ENCODE measurements around the gene FSTL4.

FSTL4 gene

GRCh38 chr5:133606835-133607234 is 5.5 kb downstream of the FSTL4 start:
- no peak for TF ChIP-seq CTCF (IDR thresholded peaks at IDR 0.05; ENCODE audit: poor library complexity, severe bottlenecking)

GRCh38 chr5:133605323-133605722 is 7.0 kb downstream of the FSTL4 start:
- no peak overlapping the region for H3K4me3 ChIP-seq (ENCODE audit: severe bottlenecking)
- no peak for ATAC-seq (ENCODE audit: low read depth)
- no peaks in the 10 kb centered on the region for H3K9me3 ChIP-seq (ENCODE audit: severe bottlenecking)
- H3K4me1 ChIP-seq (ENCODE audit: insufficient read depth, poor library complexity, severe bottlenecking), result no peaks in the 10 kb centered on the region
- no peak for TF ChIP-seq CTCF (IDR thresholded peaks at IDR 0.05; ENCODE audit: poor library complexity, severe bottlenecking)
- no peaks in the 10 kb centered on the region for H3K36me3 ChIP-seq (ENCODE audit: low read depth)
- no peak overlapping the region for H3K27ac ChIP-seq (ENCODE audit: poor library complexity, severe bottlenecking)
- H3K27me3 ChIP-seq (ENCODE audit: insufficient read depth, poor library complexity, severe bottlenecking), result peaks cover 48% of the 10 kb centered on the region
- no peak for DNase-seq (ENCODE audit: low spot score)

More at GRCh38 chr5:133606835-133607234, 5.5 kb downstream of the FSTL4 start:
- DNase-seq (ENCODE audit: low spot score) (no peak), ATAC-seq (ENCODE audit: low read depth) (no peak)
- H3K9me3 ChIP-seq (ENCODE audit: severe bottlenecking), result no peaks in the 10 kb centered on the region
- H3K4me3 ChIP-seq (ENCODE audit: severe bottlenecking), result no peak overlapping the region
- H3K36me3 ChIP-seq (ENCODE audit: low read depth), result no peaks in the 10 kb centered on the region
- peaks cover 55% of the 10 kb centered on the region for H3K27me3 ChIP-seq (ENCODE audit: insufficient read depth, poor library complexity, severe bottlenecking)
- H3K27ac ChIP-seq (ENCODE audit: poor library complexity, severe bottlenecking), result no peak overlapping the region
- no peaks in the 10 kb centered on the region for H3K4me1 ChIP-seq (ENCODE audit: insufficient read depth, poor library complexity, severe bottlenecking)

GRCh38 chr5:133603711-133604110 is 8.6 kb downstream of the FSTL4 start:
- H3K9me3 ChIP-seq (ENCODE audit: severe bottlenecking), result no peaks in the 10 kb centered on the region
- H3K4me1 ChIP-seq (ENCODE audit: insufficient read depth, poor library complexity, severe bottlenecking), result no peaks in the 10 kb centered on the region
- H3K27me3 ChIP-seq (ENCODE audit: insufficient read depth, poor library complexity, severe bottlenecking), result peaks cover 37% of the 10 kb centered on the region
- no peaks in the 10 kb centered on the region for H3K36me3 ChIP-seq (ENCODE audit: low read depth)
- ATAC-seq (ENCODE audit: low read depth) (no peak), DNase-seq (ENCODE audit: low spot score) (no peak)
- no peak for TF ChIP-seq CTCF (IDR thresholded peaks at IDR 0.05; ENCODE audit: poor library complexity, severe bottlenecking)
- H3K27ac ChIP-seq (ENCODE audit: poor library complexity, severe bottlenecking), result no peak overlapping the region
- H3K4me3 ChIP-seq (ENCODE audit: severe bottlenecking), result no peak overlapping the region

- Histone ChIP-seq H3K27ac (ENCODE audit: poor library complexity, severe bottlenecking) (no peak overlapping the region), H3K36me3 (ENCODE audit: low read depth) (no peaks in the 10 kb centered on the region), H3K9me3 (ENCODE audit: severe bottlenecking) (no peaks in the 10 kb centered on the region), H3K4me1 (ENCODE audit: insufficient read depth, poor library complexity, severe bottlenecking) (no peaks in the 10 kb centered on the region), H3K4me3 (ENCODE audit: severe bottlenecking) (no peak overlapping the region), H3K27me3 (ENCODE audit: insufficient read depth, poor library complexity, severe bottlenecking) (peaks cover 36% of the 10 kb centered on the region)
- no peak for DNase-seq (ENCODE audit: low spot score)
- ATAC-seq (ENCODE audit: low read depth), result no peak
- no peak for TF ChIP-seq CTCF (IDR thresholded peaks at IDR 0.05; ENCODE audit: poor library complexity, severe bottlenecking)
Observed at GRCh38 chr5:133602835-133603380, 9.4 kb downstream of the FSTL4 start.

GRCh38 chr5:133599600-133599999 is 12.7 kb downstream of the FSTL4 start:
- Histone ChIP-seq H3K36me3 (ENCODE audit: low read depth) (no peaks in the 10 kb centered on the region), H3K4me3 (ENCODE audit: severe bottlenecking) (no peak overlapping the region), H3K9me3 (ENCODE audit: severe bottlenecking) (no peaks in the 10 kb centered on the region), H3K27me3 (ENCODE audit: insufficient read depth, poor library complexity, severe bottlenecking) (peaks cover 39% of the 10 kb centered on the region), H3K27ac (ENCODE audit: poor library complexity, severe bottlenecking) (no peak overlapping the region), H3K4me1 (ENCODE audit: insufficient read depth, poor library complexity, severe bottlenecking) (no peaks in the 10 kb centered on the region)
- no peak for ATAC-seq (ENCODE audit: low read depth)
- no peak for TF ChIP-seq CTCF (IDR thresholded peaks at IDR 0.05; ENCODE audit: poor library complexity, severe bottlenecking)
- no peak for DNase-seq (ENCODE audit: low spot score)

All from RWPE2 (cell line).